Endothelial cell of umbilical vein (primary cell): Measurements from ENCODE around the gene PPIL6. TPM values are rescaled to one million over a fixed set of nuclear protein-coding genes. Genes with fewer than 3 reads are reported as not detected.

Experiments used
- BruUV-seq: library from RNA; stranded (reverse); fragments of 400-500 nt; replicated peaks from 2 replicates; lab custom pipeline; 2021; lab: Mats Ljungman, UMichigan
- CTCF ChIA-PET: fragments of 300-600, 350-600 bp; sonication (Branson Sonifier 250); formaldehyde crosslinking; loops from one replicate; lab custom pipeline; 2021; ENCODE audit warnings: antibody characterized with exemption, inconsistent platforms; lab: Charles Lee
- POLR2A ChIA-PET: fragments of 300-600, 350-600 bp; sonication (Branson Sonifier 250); formaldehyde crosslinking; loops from one replicate; lab custom pipeline; 2021; ENCODE audit warnings: antibody characterized with exemption, inconsistent platforms; lab: Charles Lee
- DNase-seq: peaks from one replicate; pipeline ENCODE4 v3.0.0-alpha.2; 2011; ENCODE audit warnings: low read depth, low spot score
- FAIRE-seq: peaks from 2 replicates; lab custom pipeline; 2011; peaks lifted over from hg19 to GRCh38; lab: Jason Lieb, UNC
- H2AFZ ChIP-seq: 2 replicates; pipeline ENCODE4 v1.6.0; 2012; ENCODE audit warnings: low read depth, low read length, control low read depth, inconsistent platforms
- H3K27ac ChIP-seq: 2 replicates; pipeline ENCODE4 v1.5.1; 2011; ENCODE audit warnings: low read depth, mild to moderate bottlenecking, control low read depth, low read length, moderate library complexity; ENCODE audit not compliant: insufficient read depth
- H3K27me3 ChIP-seq, 2 experiments: 2 replicates each; pipeline versions ENCODE4 v1.6.0 to v1.6.1; 2011; ENCODE audit warnings: low read length in 2 of 2, mixed read lengths in 1 of 2; ENCODE audit not compliant: control insufficient read depth in 2 of 2, insufficient read depth in 2 of 2
- H3K36me3 ChIP-seq, 2 experiments: 2 replicates in 1 of 2; 3 replicates in 1 of 2; pipeline ENCODE4 v1.5.1; 2011; ENCODE audit warnings: low read length in 2 of 2, mild to moderate bottlenecking in 1 of 2, moderate library complexity in 1 of 2; ENCODE audit not compliant: control insufficient read depth in 2 of 2, insufficient read depth in 2 of 2; ENCODE audit errors: extremely low read depth in 1 of 2
- H3K4me1 ChIP-seq: 3 replicates; pipeline ENCODE4 v1.5.1; 2011; ENCODE audit warnings: mild to moderate bottlenecking, low read length; ENCODE audit not compliant: control insufficient read depth, insufficient read depth; ENCODE audit errors: extremely low read depth
- H3K4me2 ChIP-seq: 2 replicates; pipeline ENCODE4 v1.6.1; 2011; ENCODE audit warnings: low read length, control low read depth, mixed read lengths; ENCODE audit not compliant: insufficient read depth
- H3K4me3 ChIP-seq, 3 experiments: fragments of 200-600 bp in 1 of 3; sonication (generic), shearing (Covaris generic) in 1 of 3; replicated peaks in 1 of 3; 2 replicates each; pipeline ENCODE4 v1.5.1; 2011 to 2016; ENCODE audit warnings: control low read depth in 3 of 3, low read length in 3 of 3, mild to moderate bottlenecking in 2 of 3, inconsistent platforms in 1 of 3, low read depth in 1 of 3, moderate library complexity in 1 of 3; ENCODE audit not compliant: insufficient read depth in 1 of 3
- H3K79me2 ChIP-seq: 2 replicates; pipeline ENCODE4 v1.6.0; 2012; ENCODE audit warnings: low read length, inconsistent platforms; ENCODE audit not compliant: control insufficient read depth, insufficient read depth
- H3K9ac ChIP-seq: replicated peaks from 2 replicates; pipeline ENCODE3; 2011; ENCODE audit warnings: low read length, control low read depth; ENCODE audit not compliant: insufficient read depth; ENCODE audit errors: extremely low read depth
- H3K9me1 ChIP-seq: replicated peaks from 3 replicates; pipeline ENCODE4 v1.6.0; 2011; ENCODE audit warnings: mild to moderate bottlenecking, low read length; ENCODE audit not compliant: control insufficient read depth, insufficient read depth; ENCODE audit errors: extremely low read depth
- H3K9me3 ChIP-seq: replicated peaks from 2 replicates; pipeline ENCODE4 v1.5.1; 2012; ENCODE audit warnings: low read length, inconsistent platforms; ENCODE audit not compliant: control insufficient read depth, insufficient read depth
- H4K20me1 ChIP-seq: replicated peaks from 2 replicates; pipeline ENCODE3; 2011; ENCODE audit warnings: mild to moderate bottlenecking, low read length; ENCODE audit not compliant: control insufficient read depth, insufficient read depth; ENCODE audit errors: extremely low read depth
- EZH2 ChIP-seq: IDR thresholded peaks from 2 replicates; pipeline ENCODE4 v1.6.1; 2012; ENCODE audit warnings: borderline replicate concordance, low read depth, mild to moderate bottlenecking, moderate library complexity, low read length, inconsistent platforms; ENCODE audit not compliant: severe bottlenecking
- FOS ChIP-seq: IDR thresholded peaks from 2 replicates; pipeline ENCODE4 v1.6.1; 2011; ENCODE audit warnings: mild to moderate bottlenecking, low read length, moderate library complexity, borderline replicate concordance; ENCODE audit not compliant: insufficient read depth
- GATA2 ChIP-seq: IDR thresholded peaks from 2 replicates; pipeline ENCODE4 v1.7.0; 2011; ENCODE audit warnings: low read depth, mild to moderate bottlenecking, moderate library complexity, mixed read lengths, low read length; ENCODE audit not compliant: insufficient read length, insufficient read depth
- JUN ChIP-seq: IDR thresholded peaks from 2 replicates; pipeline ENCODE4 v1.6.1; 2011; ENCODE audit warnings: borderline replicate concordance, low read depth; ENCODE audit not compliant: insufficient read length, insufficient read depth
- MYC ChIP-seq: IDR thresholded peaks from one replicate; pipeline ENCODE4 v1.6.1; 2011; ENCODE audit warnings: mild to moderate bottlenecking, low read depth, low read length
- POLR2A ChIP-seq: IDR thresholded peaks from 2 replicates; pipeline ENCODE4 v1.6.1; 2012; ENCODE audit warnings: low read depth, mild to moderate bottlenecking, control low read depth, low read length
- POLR2AphosphoS5 ChIP-seq: IDR thresholded peaks from 2 replicates; pipeline ENCODE4 v1.6.1; 2012; ENCODE audit warnings: low read depth, mild to moderate bottlenecking, control low read depth, low read length, moderate library complexity; ENCODE audit not compliant: insufficient read depth
- dilution Hi-C: fragments of 300-500 bp; cut with MboI; formaldehyde crosslinking; loops from one replicate; pipeline ENCODE4 v1.15.0; 2019; ENCODE audit warnings: low sequenced_read_pairs; ENCODE audit not compliant: extremely low pct_ligation_motif_present
- intact Hi-C: fragments of 100-400 bp; cut with micrococcal nuclease; formaldehyde crosslinking; loops from one replicate; pipeline ENCODE4 v1.10.0; 2022
- polyA plus RNA-seq, 4 experiments: library from polyadenylated mRNA; depleted of rRNA in 3 of 4; stranded (reverse) in 3 of 4; unstranded in 1 of 4; fragments of >200 nt; gene quantifications; 2 replicates each; pipeline versions ENCODE4 v1.2.1 to v1.2.3, GENCODE V29; 2011 to 2012; ENCODE audit warnings: missing spikeins in 1 of 4
- total RNA-seq: library from RNA; stranded (reverse); gene quantifications from 2 replicates; pipeline ENCODE4 v1.2.3, GENCODE V29; 2021
- TF ChIP-seq, protein P1 (sequence below), 2 donors: IDR thresholded peaks; 1 replicate in 1 of 2; 2 replicates in 1 of 2; pipeline ENCODE4 v1.5.1; 2011; ENCODE audit warnings: low read length in 2 of 2, mild to moderate bottlenecking in 2 of 2, moderate library complexity in 2 of 2, control low read depth in 1 of 2, inconsistent platforms in 1 of 2, low read depth in 1 of 2; ENCODE audit not compliant: insufficient read depth in 1 of 2; ENCODE audit errors: extremely low read depth in 1 of 2
- TF ChIP-seq, protein P2 (sequence below): IDR thresholded peaks from 2 replicates; pipeline ENCODE4 v1.6.1; 2011; ENCODE audit not compliant: insufficient read depth, insufficient read length

The PPIL6 gene
- total and polyA plus RNA-seq, 2 donors (not counting 3 experiments of a cell fraction or from before 2014, with no cell fraction given): 0.11 to 0.33 TPM

DNA sequence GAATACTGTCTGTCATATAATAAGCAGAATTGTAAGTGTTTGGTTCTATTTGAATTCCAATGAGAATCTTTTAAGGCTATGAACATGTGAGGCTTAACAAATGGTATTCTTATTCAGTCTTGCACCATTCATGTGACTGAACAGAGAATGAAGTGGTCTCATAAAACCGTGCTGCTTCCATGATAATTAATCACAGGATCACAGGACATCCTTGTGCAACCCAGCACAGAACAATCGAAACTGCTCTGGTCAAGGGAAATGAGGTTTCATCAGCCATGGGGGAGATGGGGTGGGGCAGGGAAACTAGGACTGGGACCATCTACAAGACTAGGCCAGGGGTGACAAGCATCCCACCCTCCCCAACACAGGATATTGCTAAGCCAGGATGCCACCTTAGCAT is 6.0 kb downstream of the PPIL6 start:
- no peak overlapping the region for H3K9ac ChIP-seq
- no peaks in the 10 kb centered on the region for H3K36me3 ChIP-seq
- H3K9me1 ChIP-seq: no peaks in the 10 kb centered on the region
- DNase-seq (no peak), FAIRE-seq (no peak)
- intact Hi-C loops: no loop called here
- no peak overlapping the region for H2AFZ ChIP-seq
- no peaks in the 10 kb centered on the region for H3K79me2 ChIP-seq
- dilution Hi-C loops: no loop called here
- H3K4me3 ChIP-seq: no peak overlapping the region
- no TSS peak for BruUV-seq
- CTCF ChIA-PET: no interaction called here
- H3K9me3 ChIP-seq: no peaks in the 10 kb centered on the region
- H3K4me2 ChIP-seq: no peak overlapping the region
- H3K27me3 ChIP-seq: peaks cover 0 to 3% of the 10 kb centered on the region in 2 experiments
- TF ChIP-seq GATA2: no peak
- TF ChIP-seq POLR2AphosphoS5: no peak
- TF ChIP-seq JUN: no peak
- TF ChIP-seq, protein P1, sequence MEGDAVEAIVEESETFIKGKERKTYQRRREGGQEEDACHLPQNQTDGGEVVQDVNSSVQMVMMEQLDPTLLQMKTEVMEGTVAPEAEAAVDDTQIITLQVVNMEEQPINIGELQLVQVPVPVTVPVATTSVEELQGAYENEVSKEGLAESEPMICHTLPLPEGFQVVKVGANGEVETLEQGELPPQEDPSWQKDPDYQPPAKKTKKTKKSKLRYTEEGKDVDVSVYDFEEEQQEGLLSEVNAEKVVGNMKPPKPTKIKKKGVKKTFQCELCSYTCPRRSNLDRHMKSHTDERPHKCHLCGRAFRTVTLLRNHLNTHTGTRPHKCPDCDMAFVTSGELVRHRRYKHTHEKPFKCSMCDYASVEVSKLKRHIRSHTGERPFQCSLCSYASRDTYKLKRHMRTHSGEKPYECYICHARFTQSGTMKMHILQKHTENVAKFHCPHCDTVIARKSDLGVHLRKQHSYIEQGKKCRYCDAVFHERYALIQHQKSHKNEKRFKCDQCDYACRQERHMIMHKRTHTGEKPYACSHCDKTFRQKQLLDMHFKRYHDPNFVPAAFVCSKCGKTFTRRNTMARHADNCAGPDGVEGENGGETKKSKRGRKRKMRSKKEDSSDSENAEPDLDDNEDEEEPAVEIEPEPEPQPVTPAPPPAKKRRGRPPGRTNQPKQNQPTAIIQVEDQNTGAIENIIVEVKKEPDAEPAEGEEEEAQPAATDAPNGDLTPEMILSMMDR (IDR thresholded peaks at IDR 0.05; ENCODE audit: extremely low read depth in 1 of 2, insufficient read depth in 1 of 2, low read depth in 1 of 2, low read length in 2 of 2): no peak
- TF ChIP-seq MYC: no peak
- no peak for TF ChIP-seq POLR2A
- TF ChIP-seq, protein P2, sequence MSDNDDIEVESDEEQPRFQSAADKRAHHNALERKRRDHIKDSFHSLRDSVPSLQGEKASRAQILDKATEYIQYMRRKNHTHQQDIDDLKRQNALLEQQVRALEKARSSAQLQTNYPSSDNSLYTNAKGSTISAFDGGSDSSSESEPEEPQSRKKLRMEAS: no peak
- no peak for TF ChIP-seq EZH2
- no peak for TF ChIP-seq FOS
- no peak overlapping the region for H3K27ac ChIP-seq
- H4K20me1 ChIP-seq: no peaks in the 10 kb centered on the region
- POLR2A ChIA-PET: no interaction called here
- H3K4me1 ChIP-seq: peaks cover under 1% of the 10 kb centered on the region
